GM12891 (cell line): ENCODE results near the gene PHACTR3.

ENCODE experiments used
- PAX5 ChIP-seq: IDR thresholded peaks from 2 replicates; pipeline ENCODE4 v1.6.1; 2011; ENCODE audit warnings: low read length, moderate library complexity, mild to moderate bottlenecking; ENCODE audit not compliant: insufficient read depth, severe bottlenecking
- POLR2A ChIP-seq: IDR thresholded peaks from 2 replicates; pipeline ENCODE4 v1.6.1; 2011; ENCODE audit warnings: low read depth, low read length, control low read depth
- POLR2AphosphoS5 ChIP-seq: IDR thresholded peaks from 2 replicates; pipeline ENCODE4 v1.6.1; 2011; ENCODE audit warnings: low read depth, low read length, control low read depth
- POU2F2 ChIP-seq: IDR thresholded peaks from 2 replicates; pipeline ENCODE4 v1.6.1; 2011; ENCODE audit warnings: low read depth, mild to moderate bottlenecking, control low read depth, low read length, moderate library complexity
- SPI1 ChIP-seq: IDR thresholded peaks from 2 replicates; pipeline ENCODE4 v1.6.1; 2011; ENCODE audit warnings: low read depth, low read length, control low read depth
- TAF1 ChIP-seq: IDR thresholded peaks from 2 replicates; pipeline ENCODE4 v1.6.1; 2011; ENCODE audit warnings: low read depth, low read length, control low read depth

- TF ChIP-seq POLR2A: no peak
- TF ChIP-seq POLR2AphosphoS5: no peak
- TF ChIP-seq TAF1: no peak
- no peak for TF ChIP-seq PAX5
- no peak for TF ChIP-seq POU2F2
- no peak for TF ChIP-seq SPI1
Observed at GRCh38 chr20:59678288-59678687, 73.9 kb downstream of the PHACTR3 start.
